ENCODE data around the gene FKBP5.

DNA sequence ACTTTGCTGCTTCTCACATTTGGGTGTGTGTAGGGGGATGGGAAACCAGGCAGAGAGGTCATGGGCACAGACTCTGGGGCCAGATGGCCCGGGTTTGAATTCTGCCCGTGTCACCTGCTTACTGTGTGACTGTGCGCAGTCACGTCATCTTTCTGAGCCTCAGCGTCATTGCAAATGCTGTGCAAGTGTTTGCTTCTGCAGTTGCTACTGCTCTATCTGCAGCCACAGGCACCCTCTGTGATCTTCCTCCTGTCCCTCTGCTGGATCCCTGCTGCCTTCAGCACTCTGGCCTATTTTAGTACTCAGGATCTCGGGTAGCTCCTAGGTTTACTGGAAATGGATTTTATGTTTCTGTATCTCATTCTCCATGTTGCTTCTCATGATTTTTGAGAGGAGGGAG, 135.4 kb downstream of the FKBP5 start:
- TF ChIP-seq, protein P1, sequence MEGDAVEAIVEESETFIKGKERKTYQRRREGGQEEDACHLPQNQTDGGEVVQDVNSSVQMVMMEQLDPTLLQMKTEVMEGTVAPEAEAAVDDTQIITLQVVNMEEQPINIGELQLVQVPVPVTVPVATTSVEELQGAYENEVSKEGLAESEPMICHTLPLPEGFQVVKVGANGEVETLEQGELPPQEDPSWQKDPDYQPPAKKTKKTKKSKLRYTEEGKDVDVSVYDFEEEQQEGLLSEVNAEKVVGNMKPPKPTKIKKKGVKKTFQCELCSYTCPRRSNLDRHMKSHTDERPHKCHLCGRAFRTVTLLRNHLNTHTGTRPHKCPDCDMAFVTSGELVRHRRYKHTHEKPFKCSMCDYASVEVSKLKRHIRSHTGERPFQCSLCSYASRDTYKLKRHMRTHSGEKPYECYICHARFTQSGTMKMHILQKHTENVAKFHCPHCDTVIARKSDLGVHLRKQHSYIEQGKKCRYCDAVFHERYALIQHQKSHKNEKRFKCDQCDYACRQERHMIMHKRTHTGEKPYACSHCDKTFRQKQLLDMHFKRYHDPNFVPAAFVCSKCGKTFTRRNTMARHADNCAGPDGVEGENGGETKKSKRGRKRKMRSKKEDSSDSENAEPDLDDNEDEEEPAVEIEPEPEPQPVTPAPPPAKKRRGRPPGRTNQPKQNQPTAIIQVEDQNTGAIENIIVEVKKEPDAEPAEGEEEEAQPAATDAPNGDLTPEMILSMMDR (conservative IDR thresholded peaks at IDR 0.05 in 1 of 2, IDR thresholded peaks at IDR 0.05 in 1 of 2; ENCODE audit: low read depth in 1 of 2, low read length in 2 of 2): no peak
- no peak for TF ChIP-seq EZH2 (IDR thresholded peaks at IDR 0.05; ENCODE audit: low read length, missing control alignments)

Data from fibroblast of lung (primary cell).